Muscle of arm (tissue), 14 donors: ENCODE measurements around the gene NMUR1. TPM values are rescaled to one million over a fixed set of nuclear protein-coding genes. Genes with fewer than 3 reads are reported as not detected.
A peak's percentile ranks its signal among the peaks of the same experiment; 100 is the strongest.
"Not testable (repeated sequence)": the region's sequence is repeated elsewhere in the genome, so short reads cannot be mapped to it uniquely, and the experiment has no call there.

Source experiments
- DNase-seq: peaks from one replicate; pipeline ENCODE4 v3.0.0-alpha.2; 2013
- long read RNA-seq, 11 donors: transcript quantifications; one replicate each; lab custom pipeline, GENCODE V29; 2026
- polyA plus RNA-seq, 12 donors: library from polyadenylated mRNA; unstranded; fragments of 120-200 nt; gene quantifications; one replicate each; pipeline ENCODE4 v1.2.1, GENCODE V29; 2013; ENCODE audit not compliant: insufficient read length in 12 of 12

The NMUR1 gene
- polyA plus RNA-seq, result under 1 TPM in 10 of 12 donors, not detected in 2; 0.11 to 0.32 (median 0.24) TPM
- long read RNA-seq, donor 1, result 0 reads
- long read RNA-seq, donor 2, partial matches to known transcripts, result 0 of 1 reads
- long read RNA-seq, donor 2, other reads (novel, unspliced or antisense), result 0 of 1 reads
- long read RNA-seq, donor 3, result 0 reads
- long read RNA-seq, donor 4, result 0 reads
- long read RNA-seq, donor 5, result 0 reads
- long read RNA-seq, donor 6, result 0 reads
- long read RNA-seq, donor 7, result 0 reads
- long read RNA-seq, donor 8, partial matches to known transcripts, result 0 of 1 reads
- long read RNA-seq, donor 8, other reads (novel, unspliced or antisense), result 0 of 1 reads
- long read RNA-seq, donor 9, result 0 reads
- long read RNA-seq, donor 10, result 0 reads
- long read RNA-seq, donor 11, result 0 reads

GRCh38 chr2:231530099-231531011 lies at the start of gene NMUR1:
Gene NMUR1 (minus strand): TSS chr2:231530445. CDS start chr2:231530361, 84 bp downstream.
- peak; percentile 33 for DNase-seq

GRCh38 chr2:231579560-231579959 lies 49.3 kb upstream of the NMUR1 start:
- DNase-seq, result no peak

GRCh38 chr2:231578655-231579054 lies 48.4 kb upstream of the NMUR1 start:
- DNase-seq, result not testable (repeated sequence)

GRCh38 chr2:231576465-231576864 lies 46.2 kb upstream of the NMUR1 start:
- no peak for DNase-seq

- no peak for DNase-seq
Observed at GRCh38 chr2:231575612-231576256, 45.5 kb upstream of the NMUR1 start.

- no peak for DNase-seq
Observed at GRCh38 chr2:231573698-231574421, 43.6 kb upstream of the NMUR1 start.

- DNase-seq, result no peak
Observed at GRCh38 chr2:231573096-231573495, 42.9 kb upstream of the NMUR1 start.

GRCh38 chr2:231571661-231572191 lies 41.5 kb upstream of the NMUR1 start:
- no peak for DNase-seq

- DNase-seq, result not testable (repeated sequence)
Observed at GRCh38 chr2:231570915-231571314, 40.7 kb upstream of the NMUR1 start.

- no peak for DNase-seq
Observed at GRCh38 chr2:231568785-231569435, 38.7 kb upstream of the NMUR1 start.

GRCh38 chr2:231568098-231568784 lies 38.0 kb upstream of the NMUR1 start:
- no peak for DNase-seq

GRCh38 chr2:231567159-231567558 lies 36.9 kb upstream of the NMUR1 start:
- no peak for DNase-seq

- no peak for DNase-seq
Observed at GRCh38 chr2:231565887-231566594, 35.8 kb upstream of the NMUR1 start.

GRCh38 chr2:231563378-231563961 lies 33.2 kb upstream of the NMUR1 start:
- peak; percentile 41 for DNase-seq

- peak; percentile 83 for DNase-seq
Observed at GRCh38 chr2:231557571-231558217, 27.4 kb upstream of the NMUR1 start.

GRCh38 chr2:231556981-231557380 lies 26.7 kb upstream of the NMUR1 start:
- no peak for DNase-seq

- DNase-seq, result not testable (repeated sequence)
Observed at GRCh38 chr2:231556496-231556895, 26.3 kb upstream of the NMUR1 start.
